ENCODE measurements around the gene GBF1.

Gene GBF1

GRCh38 chr10:102347236-102347828, 102.0 kb downstream of the GBF1 start:
- peak; percentile 77 for DNase-seq

GRCh38 chr10:102352066-102352715, 106.9 kb downstream of the GBF1 start:
- DNase-seq = peak; percentile 98

GRCh38 chr10:102354451-102354850, 109.1 kb downstream of the GBF1 start:
- no peak for DNase-seq

GRCh38 chr10:102358712-102359382, 113.5 kb downstream of the GBF1 start:
- no peak for DNase-seq

- DNase-seq = no peak
Observed at GRCh38 chr10:102367441-102367840, 122.1 kb downstream of the GBF1 start.

- DNase-seq = no peak
Observed at GRCh38 chr10:102368077-102368476, 122.7 kb downstream of the GBF1 start.

GRCh38 chr10:102371295-102371694, 126.0 kb downstream of the GBF1 start:
- DNase-seq = no peak

GRCh38 chr10:102375250-102375649, 129.9 kb downstream of the GBF1 start:
- peak; percentile 60 for DNase-seq

GRCh38 chr10:102375867-102376266, 130.5 kb downstream of the GBF1 start:
- DNase-seq = peak; percentile 25

GRCh38 chr10:102376901-102377300, 131.6 kb downstream of the GBF1 start:
- DNase-seq = no peak

- no peak for DNase-seq
Observed at GRCh38 chr10:102379383-102379782, 134.1 kb downstream of the GBF1 start.

- DNase-seq = no peak
Observed at GRCh38 chr10:102381983-102382382, 136.7 kb downstream of the GBF1 start.

- no peak for DNase-seq
Observed at GRCh38 chr10:102382871-102383270, 137.5 kb downstream of the GBF1 start.

GRCh38 chr10:102384053-102384452, 138.7 kb downstream of the GBF1 start:
- peak; percentile 27 for DNase-seq

GRCh38 chr10:102384606-102385429, 139.5 kb downstream of the GBF1 start:
- DNase-seq = no peak

- no peak for DNase-seq
Observed at GRCh38 chr10:102389894-102390293, 144.6 kb downstream of the GBF1 start.

GRCh38 chr10:102392306-102392705, 147.0 kb downstream of the GBF1 start:
- no peak for DNase-seq

- no peak for DNase-seq
Observed at GRCh38 chr10:102393411-102394078, 148.2 kb downstream of the GBF1 start.

GRCh38 chr10:102394079-102394800, 148.9 kb downstream of the GBF1 start:
- peak; percentile 96 for DNase-seq

GRCh38 chr10:102394801-102395399, 149.6 kb downstream of the GBF1 start:
- DNase-seq = peak; percentile 87
